DND-41 (cell line): ENCODE data around the gene LYZL2.
"Not testable (repeated sequence)": the region's sequence is repeated elsewhere in the genome, so short reads cannot be mapped to it uniquely, and the experiment has no call there.

Experiments
- ATAC-seq: fragments of 200-7000 bp; cut with Tn5 transposase; 3 replicates; pipeline ENCODE4 v1.9.1; 2021; ENCODE audit warnings: low read depth; ENCODE audit not compliant: insufficient read depth
- DNase-seq: peaks from one replicate; pipeline ENCODE4 v3.0.0-alpha.2; 2020
- H2AFZ ChIP-seq: 2 replicates; pipeline ENCODE4 v1.6.0; 2012; ENCODE audit warnings: low read depth, low read length
- H3K27ac ChIP-seq: 2 replicates; pipeline ENCODE4 v1.5.1; 2012; ENCODE audit warnings: low read length, inconsistent platforms
- H3K27me3 ChIP-seq: fragments of 200-600 bp; sonication (generic); 2 replicates; pipeline ENCODE4 v1.6.0; 2012; ENCODE audit warnings: low read length, mild to moderate bottlenecking, inconsistent platforms; ENCODE audit not compliant: insufficient read depth, poor library complexity
- H3K36me3 ChIP-seq: 2 replicates; pipeline ENCODE4 v1.5.1; 2012; ENCODE audit warnings: low read length, inconsistent platforms; ENCODE audit not compliant: insufficient read depth
- H3K4me1 ChIP-seq: 2 replicates; pipeline ENCODE4 v1.5.1; 2012; ENCODE audit warnings: mild to moderate bottlenecking, low read length; ENCODE audit not compliant: insufficient read depth
- H3K4me2 ChIP-seq: 2 replicates; pipeline ENCODE4 v1.6.0; 2012; ENCODE audit warnings: mild to moderate bottlenecking, moderate library complexity, low read length, inconsistent platforms; ENCODE audit not compliant: insufficient read depth
- H3K4me3 ChIP-seq, 2 experiments: fragments of 200-600 bp in 1 of 2; shearing (Covaris generic) in 1 of 2; 2 replicates each; pipeline ENCODE4 v1.5.1; 2012 to 2016; ENCODE audit warnings: inconsistent platforms in 2 of 2, low read length in 2 of 2, mild to moderate bottlenecking in 2 of 2, low read depth in 1 of 2, moderate library complexity in 1 of 2
- H3K79me2 ChIP-seq: 2 replicates; pipeline ENCODE4 v1.6.0; 2012; ENCODE audit warnings: low read length, inconsistent platforms; ENCODE audit not compliant: insufficient read depth
- H3K9ac ChIP-seq: 2 replicates; pipeline ENCODE4 v1.6.0; 2012; ENCODE audit warnings: low read depth, mild to moderate bottlenecking, inconsistent platforms, low read length, moderate library complexity
- H3K9me3 ChIP-seq: 2 replicates; pipeline ENCODE4 v1.5.1; 2012; ENCODE audit warnings: low read length, moderate library complexity, mild to moderate bottlenecking, inconsistent platforms; ENCODE audit not compliant: insufficient read depth, severe bottlenecking
- H4K20me1 ChIP-seq: 2 replicates; pipeline ENCODE4 v1.6.0; 2012; ENCODE audit warnings: low read length; ENCODE audit not compliant: insufficient read depth
- EZH2 ChIP-seq: IDR thresholded peaks from 3 replicates; pipeline ENCODE4 v1.6.1; 2012; ENCODE audit warnings: borderline replicate concordance, low read depth, mild to moderate bottlenecking, moderate library complexity, low read length, inconsistent platforms; ENCODE audit not compliant: severe bottlenecking
- TF ChIP-seq, protein P1 (sequence below): IDR thresholded peaks from 2 replicates; pipeline ENCODE4 v1.5.1; 2012; ENCODE audit warnings: borderline replicate concordance, low read length, moderate library complexity, mild to moderate bottlenecking; ENCODE audit not compliant: poor library complexity, severe bottlenecking; ENCODE audit errors: extremely low read depth

The LYZL2 gene

DNA sequence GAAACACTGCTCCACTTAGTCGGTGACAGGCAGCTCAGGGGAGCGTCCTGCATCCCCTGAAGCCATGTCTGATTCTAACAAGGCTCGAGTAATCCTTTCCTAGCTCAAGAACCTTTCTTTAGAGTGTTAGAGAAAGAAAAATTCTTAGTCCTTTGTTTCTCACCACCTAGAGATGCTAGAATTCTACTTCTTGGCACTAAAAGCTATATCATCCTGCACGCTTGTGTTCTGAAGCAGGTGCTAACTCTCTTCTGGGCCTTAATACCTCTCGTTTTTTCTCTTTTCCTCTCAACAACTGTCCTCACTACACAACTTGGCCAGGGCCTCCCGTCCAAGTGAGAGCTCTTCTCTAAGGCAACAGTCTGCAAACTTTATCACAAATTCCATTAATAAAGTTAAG is at the start of gene LYZL2:
Gene LYZL2, minus strand, starts transcription at position 101 of the 400 bp plus-strand sequence. CDS start 2,838 bp downstream, outside the sequence.
- Histone ChIP-seq H3K4me1 (no peaks in the 10 kb centered on the region), H3K4me2 (no peak within 1 kb of the TSS), H3K27me3 (peaks cover 4% of the 10 kb centered on the region), H4K20me1 (no peaks in the 10 kb centered on the region), H2AFZ (no peak within 1 kb of the TSS), H3K36me3 (no peaks in the 10 kb centered on the region), H3K79me2 (no peaks in the 10 kb centered on the region), H3K27ac (no peak within 1 kb of the TSS), H3K9me3 (no peaks in the 10 kb centered on the region), H3K9ac (no peak within 1 kb of the TSS), H3K4me3 (no peak within 1 kb of the TSS)
- ATAC-seq (no peak), DNase-seq (no peak)
- TF ChIP-seq, protein P1, sequence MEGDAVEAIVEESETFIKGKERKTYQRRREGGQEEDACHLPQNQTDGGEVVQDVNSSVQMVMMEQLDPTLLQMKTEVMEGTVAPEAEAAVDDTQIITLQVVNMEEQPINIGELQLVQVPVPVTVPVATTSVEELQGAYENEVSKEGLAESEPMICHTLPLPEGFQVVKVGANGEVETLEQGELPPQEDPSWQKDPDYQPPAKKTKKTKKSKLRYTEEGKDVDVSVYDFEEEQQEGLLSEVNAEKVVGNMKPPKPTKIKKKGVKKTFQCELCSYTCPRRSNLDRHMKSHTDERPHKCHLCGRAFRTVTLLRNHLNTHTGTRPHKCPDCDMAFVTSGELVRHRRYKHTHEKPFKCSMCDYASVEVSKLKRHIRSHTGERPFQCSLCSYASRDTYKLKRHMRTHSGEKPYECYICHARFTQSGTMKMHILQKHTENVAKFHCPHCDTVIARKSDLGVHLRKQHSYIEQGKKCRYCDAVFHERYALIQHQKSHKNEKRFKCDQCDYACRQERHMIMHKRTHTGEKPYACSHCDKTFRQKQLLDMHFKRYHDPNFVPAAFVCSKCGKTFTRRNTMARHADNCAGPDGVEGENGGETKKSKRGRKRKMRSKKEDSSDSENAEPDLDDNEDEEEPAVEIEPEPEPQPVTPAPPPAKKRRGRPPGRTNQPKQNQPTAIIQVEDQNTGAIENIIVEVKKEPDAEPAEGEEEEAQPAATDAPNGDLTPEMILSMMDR, result no peak
- TF ChIP-seq EZH2, result no peak

DNA sequence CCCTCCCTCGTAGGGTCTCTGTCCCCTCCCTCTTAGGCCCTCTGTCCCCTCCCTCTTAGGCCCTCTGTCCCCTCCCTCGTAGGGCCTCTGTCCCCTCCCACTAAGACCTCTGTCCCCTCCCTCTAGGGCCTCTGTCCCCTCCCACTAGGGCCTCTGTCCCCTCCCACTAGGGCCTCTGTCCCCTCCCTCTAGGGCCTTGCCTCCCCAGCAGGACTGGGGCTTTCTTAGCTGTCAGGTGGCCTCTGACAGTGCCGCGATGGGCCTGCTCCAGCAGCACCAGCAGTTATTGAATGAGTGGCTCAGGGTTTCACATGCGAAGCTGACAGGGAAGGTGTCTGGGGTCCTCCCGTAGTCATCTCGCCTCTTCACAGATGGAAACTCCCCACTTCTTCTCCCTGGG is 48.1 kb upstream of the LYZL2 start:
- not testable (repeated sequence) for ATAC-seq, DNase-seq, H3K9ac ChIP-seq

DNA sequence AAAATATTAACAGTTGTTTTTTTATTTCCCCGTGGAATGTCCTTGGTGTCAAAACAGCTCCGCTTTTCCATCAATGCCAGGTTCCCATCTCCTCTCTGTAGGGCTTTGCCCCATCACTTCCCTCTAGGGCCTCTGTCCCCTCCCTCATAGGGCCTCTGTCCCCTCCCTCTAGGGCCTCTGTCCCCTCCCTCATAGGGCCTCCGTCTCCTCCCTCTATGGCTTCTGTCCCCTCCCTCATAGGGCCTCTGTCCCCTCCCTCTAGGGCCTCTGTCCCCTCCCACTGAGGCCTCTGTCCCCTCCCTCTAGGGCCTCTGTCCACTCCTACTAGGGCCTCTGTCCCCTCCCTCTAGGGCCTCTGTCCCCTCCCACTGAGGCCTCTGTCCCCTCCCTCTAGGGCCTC is 47.6 kb upstream of the LYZL2 start:
- ATAC-seq, H2AFZ ChIP-seq, H3K4me3 ChIP-seq: not testable (repeated sequence)

More for the DNA sequence above, 48.1 kb upstream of the LYZL2 start:
- H3K36me3 ChIP-seq, H3K4me1 ChIP-seq, H3K4me2 ChIP-seq, H3K9me3 ChIP-seq, H2AFZ ChIP-seq, H3K27ac ChIP-seq, H3K27me3 ChIP-seq, H4K20me1 ChIP-seq, H3K79me2 ChIP-seq, H3K4me3 ChIP-seq: not testable (repeated sequence)

DNA sequence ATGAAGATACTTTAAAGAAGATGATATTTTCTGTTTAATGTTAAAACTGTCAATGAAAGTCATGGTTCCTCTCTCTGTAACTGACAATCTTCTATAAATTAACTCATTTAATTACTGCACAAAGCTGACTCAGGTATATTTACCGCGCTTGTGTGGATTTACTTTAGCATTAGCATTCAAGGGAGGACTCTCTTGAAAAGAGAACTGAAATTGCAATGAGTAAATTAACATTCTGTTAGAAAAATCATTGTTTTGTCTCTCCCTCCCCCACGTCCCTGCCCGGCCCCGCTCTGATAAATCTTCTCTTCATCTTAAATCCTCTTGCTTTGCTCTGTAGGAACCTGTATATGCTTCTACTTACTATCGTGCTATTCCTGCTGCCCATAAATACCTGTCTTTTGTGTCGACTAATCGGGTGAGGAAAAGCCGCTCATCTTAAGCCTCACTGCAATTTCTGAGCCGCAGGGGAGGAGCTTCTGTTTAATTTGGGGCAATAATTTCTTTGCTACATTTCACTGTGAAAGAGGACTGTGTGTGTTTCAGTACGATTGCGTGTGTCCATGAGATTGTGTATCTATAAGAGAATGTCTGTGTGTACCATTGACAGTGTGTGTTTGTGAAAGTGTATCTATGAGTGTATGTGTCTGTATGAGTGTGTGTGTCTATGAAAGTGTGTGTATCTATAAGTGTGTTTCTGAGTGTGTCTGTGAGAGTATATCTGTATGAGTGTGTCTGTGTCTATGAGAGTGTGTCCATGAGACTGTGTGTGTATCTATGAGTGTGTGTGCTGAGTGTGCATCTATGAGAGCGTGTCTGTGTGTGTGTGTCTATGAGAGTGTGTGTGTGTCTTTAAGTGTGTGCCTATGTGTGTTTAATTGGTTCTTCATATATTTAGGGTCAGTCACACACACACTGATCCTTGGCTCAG is 46.5 kb upstream of the LYZL2 start:
- H2AFZ ChIP-seq, result no peak overlapping the region

More for the DNA sequence above, 47.6 kb upstream of the LYZL2 start:
- H3K4me2 ChIP-seq, H3K9ac ChIP-seq, H3K9me3 ChIP-seq, H3K27ac ChIP-seq, H3K27me3 ChIP-seq, H3K36me3 ChIP-seq, DNase-seq, H3K4me1 ChIP-seq, H4K20me1 ChIP-seq, H3K79me2 ChIP-seq: not testable (repeated sequence)

More for the DNA sequence above, 46.5 kb upstream of the LYZL2 start:
- H3K4me3 ChIP-seq, result no peak overlapping the region
- H3K79me2 ChIP-seq, result no peaks in the 10 kb centered on the region
- no peak for TF ChIP-seq EZH2
- TF ChIP-seq, protein P1, result no peak
- ATAC-seq (no peak), DNase-seq (no peak)
- H3K27ac ChIP-seq, result no peak overlapping the region
- H3K9ac ChIP-seq, result no peak overlapping the region
- no peaks in the 10 kb centered on the region for H3K36me3 ChIP-seq
- H3K4me1 ChIP-seq, result no peaks in the 10 kb centered on the region
- no peak overlapping the region for H3K4me2 ChIP-seq
- no peaks in the 10 kb centered on the region for H4K20me1 ChIP-seq
- H3K27me3 ChIP-seq, result no peaks in the 10 kb centered on the region
- H3K9me3 ChIP-seq, result no peaks in the 10 kb centered on the region
